ELR (cell line): ENCODE measurements around the gene PTPRJ.
"Not testable (repeated sequence)": the region's sequence is repeated elsewhere in the genome, so short reads cannot be mapped to it uniquely, and the experiment has no call there.

Source experiments
- DNase-seq: peaks from one replicate; pipeline ENCODE4 v3.0.0-alpha.2; 2015; ENCODE audit warnings: low read depth

Gene PTPRJ

DNA sequence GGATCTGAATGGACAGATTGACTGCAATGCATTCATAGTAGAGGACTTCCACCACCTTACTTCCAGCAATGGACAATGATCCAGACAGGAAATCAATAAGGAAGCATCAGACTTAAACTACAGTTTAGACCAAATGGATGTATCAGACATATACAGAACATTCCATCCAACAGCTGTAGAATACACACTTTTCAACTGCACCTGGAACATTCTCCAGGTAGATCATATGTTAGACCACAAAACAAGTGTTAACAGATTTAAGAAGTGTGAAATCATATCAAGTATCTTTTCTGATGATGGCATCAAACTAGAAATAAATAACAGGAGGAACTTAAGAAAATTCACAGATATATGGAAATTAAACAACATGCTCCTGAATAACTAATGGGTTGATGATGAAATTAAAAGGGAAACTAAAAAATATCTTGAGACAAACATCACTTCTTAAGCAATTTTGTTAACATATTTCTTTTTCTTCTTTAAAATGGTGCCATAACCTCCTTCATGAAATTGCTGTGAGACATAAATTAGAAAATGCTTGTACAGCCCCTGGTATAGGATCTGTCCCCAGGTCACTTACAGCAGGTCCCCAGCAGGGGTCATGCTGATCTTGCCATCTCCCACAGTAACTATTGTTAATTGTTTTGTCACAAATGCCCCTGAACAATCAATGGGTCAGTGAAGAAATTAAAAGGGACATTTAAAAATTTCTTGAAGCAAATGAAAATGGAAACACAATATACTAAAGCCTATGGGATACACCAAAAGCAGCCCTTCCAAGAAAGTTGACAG is 136.3 kb downstream of the PTPRJ start:
- peak; percentile 39 for DNase-seq

DNA sequence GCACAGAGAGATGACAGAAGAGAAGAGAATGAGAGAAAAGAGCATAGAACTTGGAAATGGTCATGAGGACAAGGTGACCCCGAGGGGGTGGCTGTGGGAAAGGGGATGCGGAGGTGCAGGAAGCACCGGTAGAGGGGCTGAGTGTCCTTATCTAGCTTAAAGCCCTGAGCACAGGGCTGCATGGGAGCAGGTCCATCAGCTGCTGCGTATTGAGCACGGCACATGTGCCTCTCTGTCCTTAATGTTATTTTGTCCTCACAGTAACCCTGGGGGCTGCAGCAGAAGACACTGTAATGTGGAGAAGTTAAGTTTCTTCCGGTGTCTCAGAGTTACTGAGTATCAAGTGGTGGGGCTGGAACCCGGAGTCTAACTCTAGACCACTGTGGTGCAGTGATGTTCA is 141.9 kb downstream of the PTPRJ start:
- DNase-seq: no peak

DNA sequence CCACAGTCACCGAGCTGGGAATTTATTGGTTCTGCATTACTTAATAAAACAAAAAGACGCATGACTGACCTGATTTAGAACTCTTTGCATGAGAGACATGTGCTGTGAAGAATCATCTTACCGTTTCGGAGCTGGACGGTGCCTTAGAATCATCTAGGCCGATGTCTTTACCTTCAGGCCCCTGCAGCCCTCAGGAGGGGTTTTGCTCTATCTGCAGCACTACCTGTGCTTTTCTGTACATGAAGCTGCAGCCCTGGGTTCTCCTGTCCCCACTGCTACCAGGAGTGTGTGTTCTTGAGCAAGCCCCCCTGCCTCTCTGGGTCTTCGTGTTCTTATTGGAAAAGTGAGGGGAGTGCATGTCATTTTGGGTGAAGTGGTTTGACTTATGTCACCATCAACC is 142.3 kb downstream of the PTPRJ start:
- DNase-seq: no peak

DNA sequence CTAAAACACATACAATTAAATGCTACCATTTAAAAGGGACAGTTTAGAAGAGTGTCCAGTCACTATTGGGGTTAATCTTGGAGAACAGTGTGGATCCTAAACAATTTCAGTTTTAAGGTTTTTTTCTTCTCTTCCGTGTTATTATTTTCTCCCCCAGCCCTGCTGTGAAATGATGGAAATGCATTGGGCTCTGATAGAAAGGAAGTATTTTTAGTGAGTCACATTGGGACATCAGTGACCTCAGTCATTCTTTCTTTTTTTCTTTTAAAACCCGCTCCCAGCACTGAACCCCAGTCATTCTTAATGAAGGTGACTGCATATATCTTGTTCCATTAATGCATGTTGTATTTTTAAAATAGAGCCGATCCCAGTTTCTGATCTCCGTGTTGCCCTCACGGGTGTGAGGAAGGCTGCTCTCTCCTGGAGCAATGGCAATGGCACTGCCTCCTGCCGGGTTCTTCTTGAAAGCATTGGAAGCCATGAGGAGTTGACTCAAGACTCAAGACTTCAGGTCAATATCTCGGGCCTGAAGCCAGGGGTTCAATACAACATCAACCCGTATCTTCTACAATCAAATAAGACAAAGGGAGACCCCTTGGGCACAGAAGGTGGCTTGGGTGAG is 143.0 kb downstream of the PTPRJ start:
- DNase-seq: no peak

DNA sequence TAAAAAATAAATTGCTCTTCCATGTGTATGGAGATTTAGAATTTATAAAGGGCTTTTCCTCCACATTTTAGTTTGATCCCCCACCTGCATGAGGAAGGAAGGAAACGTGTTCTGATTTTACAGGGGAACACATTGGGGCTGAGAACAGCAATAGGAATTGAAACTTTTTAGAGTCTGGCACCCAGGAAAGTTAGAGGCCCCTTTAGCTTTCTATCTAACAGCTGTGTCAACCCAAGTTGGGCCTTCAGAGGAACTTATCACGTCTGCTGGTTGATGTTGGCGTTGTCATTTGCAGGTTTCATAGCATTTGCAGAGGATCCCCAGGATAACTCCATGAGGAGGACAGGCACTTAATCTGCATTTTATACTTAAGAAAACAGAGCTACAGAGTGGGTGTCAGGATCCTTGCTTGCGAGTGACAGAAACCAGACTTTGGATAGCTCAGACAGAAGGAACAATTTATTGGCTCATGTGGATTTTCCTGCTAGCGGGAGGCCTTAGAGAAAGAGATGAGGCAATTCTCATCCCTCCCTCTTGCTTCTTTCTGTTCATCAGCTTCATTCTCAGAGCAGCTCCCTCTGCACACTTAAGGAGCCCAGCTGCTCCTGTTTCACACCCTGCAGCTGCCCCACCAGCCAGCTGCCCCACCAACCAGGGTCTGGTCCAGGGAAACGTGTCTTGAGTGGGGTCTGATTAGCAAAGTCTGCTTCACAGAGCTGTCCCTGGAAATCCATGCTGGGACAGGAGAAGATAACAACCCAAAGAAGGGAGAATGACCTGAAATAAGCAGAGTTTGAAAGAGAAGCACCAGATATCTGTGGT is 143.8 kb downstream of the PTPRJ start:
- DNase-seq: no peak

DNA sequence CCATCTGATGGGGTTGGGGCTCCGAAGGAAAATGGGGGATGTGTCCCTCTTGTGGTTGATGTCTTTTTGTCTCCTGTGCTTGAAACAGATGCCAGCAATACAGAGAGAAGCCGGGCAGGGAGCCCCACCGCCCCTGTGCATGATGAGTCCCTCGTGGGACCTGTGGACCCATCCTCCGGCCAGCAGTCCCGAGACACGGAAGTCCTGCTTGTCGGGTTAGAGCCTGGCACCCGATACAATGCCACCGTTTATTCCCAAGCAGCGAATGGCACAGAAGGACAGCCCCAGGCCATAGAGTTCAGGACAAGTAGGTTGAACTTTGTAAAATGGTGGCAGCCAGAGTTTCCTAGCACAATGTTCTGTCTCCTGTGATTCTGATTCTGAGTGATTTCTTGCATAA is 144.5 kb downstream of the PTPRJ start:
- no peak for DNase-seq

DNA sequence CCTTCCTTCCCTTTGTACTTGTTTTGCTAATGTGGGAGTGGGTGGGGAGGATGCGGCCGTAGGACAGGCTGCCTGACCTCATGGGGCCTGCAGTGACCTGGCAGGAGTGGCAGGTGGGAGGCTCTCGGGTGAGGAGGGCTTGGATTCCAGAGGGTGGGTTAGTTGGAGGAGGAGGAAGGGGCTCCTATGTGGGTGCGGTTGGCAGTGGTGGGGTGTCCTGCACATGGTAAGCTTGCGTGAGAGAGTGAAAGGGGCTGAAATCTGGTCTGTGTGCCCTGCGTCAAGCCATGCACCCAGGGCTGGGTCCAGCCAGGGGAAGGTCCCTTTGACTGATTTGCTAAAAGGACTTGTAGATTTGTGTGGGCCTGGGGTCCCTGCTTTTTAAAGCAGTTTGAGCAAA is 145.5 kb downstream of the PTPRJ start:
- no peak for DNase-seq

DNA sequence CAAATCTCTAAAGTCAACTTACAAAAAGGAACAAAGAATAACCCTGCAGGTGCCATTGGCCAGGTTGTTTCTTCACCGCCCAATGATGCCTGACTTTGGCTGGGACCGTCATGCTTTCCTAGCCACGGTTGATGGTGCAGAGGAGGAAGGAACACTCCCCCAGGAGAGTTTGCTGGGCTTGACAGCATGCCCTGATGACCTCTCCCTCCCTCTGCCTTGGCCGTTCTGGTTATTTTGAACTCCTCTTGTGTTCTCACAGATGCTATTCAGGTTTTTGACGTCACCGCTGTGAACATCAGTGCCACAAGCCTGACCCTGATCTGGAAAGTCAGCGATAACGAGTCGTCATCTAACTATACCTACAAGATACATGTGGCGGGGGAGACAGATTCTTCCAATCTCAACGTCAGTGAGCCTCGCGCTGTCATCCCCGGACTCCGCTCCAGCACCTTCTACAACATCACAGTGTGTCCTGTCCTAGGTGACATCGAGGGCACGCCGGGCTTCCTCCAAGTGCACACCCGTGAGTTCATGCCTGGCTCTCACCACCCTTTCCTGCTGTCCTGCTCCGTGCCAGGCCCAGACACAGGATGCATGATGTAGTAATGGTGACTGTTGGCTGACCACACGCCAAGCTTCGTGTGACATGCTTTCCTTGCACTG is 147.3 kb downstream of the PTPRJ start:
- no peak for DNase-seq

DNA sequence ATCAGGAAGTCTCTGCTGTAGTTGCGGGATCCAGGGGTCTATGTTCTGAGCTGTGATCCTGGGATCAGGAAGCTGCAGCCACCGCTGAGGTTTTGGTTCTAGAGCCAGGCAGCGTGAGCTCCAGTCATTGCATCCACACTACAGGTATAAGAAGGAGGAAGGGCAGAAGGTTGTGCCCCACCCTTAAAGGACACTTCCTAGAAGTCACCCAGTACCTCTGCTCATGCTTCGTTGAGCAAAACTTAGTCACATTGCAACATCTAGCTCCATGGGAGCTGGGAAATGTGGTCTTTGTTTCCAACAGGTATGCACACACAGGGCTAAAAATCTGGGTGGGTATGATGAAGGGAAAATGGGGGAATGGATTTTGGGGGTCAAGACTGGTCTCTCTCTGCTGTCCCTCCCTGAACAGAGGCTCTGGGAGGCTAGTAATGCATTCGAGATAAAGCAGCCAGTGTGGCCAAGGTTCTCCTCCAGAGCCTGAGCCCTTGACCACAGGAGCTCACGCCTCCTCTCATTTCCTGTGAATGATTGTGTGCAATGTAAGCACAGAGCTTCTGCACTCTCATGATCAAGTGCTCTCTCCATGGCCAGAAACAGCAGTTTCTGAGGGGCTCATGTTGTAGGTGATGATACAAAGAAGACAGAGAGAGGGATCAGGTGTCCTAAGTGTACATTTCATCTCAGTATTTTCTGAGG is 149.5 kb downstream of the PTPRJ start:
- DNase-seq: no peak

DNA sequence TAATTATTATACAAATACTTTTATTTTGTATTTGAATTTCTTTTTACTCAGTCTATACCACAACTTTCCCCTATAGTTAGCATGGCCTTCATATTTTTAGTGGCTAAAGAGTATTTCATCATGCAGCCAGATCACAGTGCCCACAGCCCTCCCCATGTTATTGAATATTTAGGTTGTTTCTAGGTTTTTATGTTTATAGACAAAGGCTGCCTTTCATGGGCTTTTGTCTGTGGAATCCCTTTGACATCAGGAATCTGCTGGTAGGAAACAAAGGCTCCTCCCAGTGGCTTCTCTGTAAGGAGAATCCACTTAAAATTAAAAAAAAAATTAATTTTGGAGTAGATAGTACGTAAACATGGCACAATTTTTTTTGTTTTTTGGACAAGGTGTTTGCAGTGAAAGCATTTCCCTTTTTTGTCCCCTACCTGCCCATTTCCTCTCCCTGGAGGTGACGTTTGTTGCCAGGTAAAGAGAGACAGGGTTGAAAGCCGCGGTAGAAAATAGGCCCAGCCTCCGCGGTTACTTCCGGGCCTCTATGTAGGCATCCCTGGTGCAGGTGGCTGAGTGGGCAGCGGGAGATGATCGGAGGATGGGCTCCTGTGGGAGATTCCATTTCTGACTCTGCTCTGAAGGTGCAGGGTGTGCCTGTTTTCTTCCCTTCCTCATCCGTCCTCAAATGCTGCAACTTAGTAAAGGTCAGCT is 154.0 kb downstream of the PTPRJ start:
- no peak for DNase-seq

DNA sequence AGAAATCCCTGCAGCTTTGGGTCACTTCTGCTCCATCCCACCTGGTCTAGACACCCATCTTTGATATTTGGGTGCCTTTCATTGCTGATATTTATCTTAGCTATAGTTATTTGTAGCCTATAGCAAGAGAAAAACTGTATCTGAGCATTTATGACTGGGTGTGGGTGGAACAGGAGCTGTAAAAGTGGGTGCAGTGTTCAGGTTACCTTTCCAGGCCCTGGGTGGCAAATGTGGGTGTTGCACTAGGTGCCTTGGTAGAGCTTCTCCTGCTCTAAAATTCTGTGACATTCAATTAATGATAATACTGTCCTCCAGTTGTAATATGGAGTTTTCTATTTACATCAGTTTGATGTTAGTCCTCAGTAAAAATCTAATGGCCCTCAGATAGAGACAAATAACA is 157.9 kb downstream of the PTPRJ start:
- DNase-seq: no peak

DNA sequence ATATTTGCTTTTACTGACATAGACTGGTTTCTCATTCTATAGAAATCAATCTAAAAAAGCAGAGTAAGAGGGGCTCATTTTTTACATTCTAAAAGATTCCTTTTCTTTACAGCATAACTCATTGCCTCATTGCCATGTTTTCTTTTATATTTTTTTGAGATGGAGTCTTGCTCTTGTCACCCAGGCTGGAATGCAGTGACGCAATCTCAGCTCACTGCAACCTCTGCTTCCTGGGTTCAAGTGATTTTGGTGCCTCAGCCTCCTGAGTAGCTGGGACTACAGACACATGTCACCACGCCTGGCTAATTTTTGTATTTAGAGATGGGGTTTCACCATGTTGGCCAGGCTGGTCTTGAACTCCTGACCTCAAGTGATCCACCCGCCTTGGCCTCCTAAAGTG is 159.5 kb downstream of the PTPRJ start:
- DNase-seq: not testable (repeated sequence)

DNA sequence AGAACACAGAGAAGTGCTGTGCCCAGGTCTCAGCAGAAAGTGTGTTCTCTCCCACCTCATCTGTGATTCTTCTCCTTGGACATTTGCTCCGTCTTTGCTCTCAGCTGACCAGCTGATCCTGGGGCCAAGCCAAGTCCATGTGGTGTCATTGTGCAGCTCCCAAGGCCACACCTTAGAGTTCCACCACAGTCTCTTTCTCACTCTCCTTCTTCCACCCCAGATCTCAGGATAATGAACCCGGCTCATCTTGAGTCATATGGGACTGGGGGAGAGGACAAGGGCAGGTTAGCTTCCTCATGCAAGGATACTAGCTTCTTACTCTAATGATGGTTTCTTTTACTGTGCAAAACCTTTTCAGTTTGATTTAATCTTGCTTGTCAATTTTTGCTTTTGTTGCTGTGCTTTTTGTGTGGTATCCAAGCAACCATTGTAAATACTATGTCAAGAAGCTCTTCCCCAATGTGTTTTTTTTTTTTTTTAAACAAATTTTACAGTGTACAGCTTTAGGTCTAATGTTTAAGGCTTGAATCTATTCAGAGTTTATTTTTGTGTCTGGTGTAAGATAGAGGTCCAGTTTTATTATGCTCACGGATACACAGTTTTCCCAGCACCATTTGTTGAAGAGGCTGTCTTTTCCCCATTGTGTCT is 161.2 kb downstream of the PTPRJ start:
- peak; percentile 38 for DNase-seq

DNA sequence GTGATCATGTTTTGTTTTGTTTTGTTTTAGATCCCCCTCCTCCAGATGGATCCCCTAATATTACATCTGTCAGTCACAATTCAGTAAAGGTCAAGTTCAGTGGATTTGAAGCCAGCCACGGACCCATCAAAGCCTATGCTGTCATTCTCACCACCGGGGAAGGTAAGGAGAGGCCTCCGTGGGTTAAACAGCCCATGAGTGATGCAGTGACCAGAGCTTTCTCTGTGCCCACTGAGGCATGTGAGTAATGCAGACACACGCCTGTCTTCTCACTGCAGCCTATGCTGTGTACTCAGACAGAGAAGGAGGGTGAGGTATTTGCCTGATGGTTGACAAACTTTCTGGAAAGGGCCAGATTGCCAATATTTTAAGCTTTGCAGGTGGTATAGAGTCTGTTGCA is 162.5 kb downstream of the PTPRJ start:
- no peak for DNase-seq

DNA sequence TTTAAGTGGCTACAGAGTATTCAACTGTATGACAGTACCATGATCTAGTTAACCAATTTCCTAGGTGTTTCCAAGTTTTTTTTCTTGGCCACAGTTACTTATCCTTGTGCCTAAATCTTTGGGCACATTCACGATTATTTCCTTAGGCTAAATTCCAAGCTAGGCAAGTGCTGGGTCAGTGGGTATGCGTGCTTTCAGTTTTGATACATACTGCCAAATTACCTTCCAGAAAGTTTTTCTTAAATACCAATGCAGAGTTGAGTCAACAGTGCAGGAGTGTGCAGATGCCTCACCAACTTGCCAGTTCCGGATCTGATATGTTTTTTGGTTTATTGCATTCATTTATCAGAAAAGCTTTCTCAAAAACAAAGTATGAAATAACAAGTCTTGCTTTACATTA is 168.4 kb downstream of the PTPRJ start:
- DNase-seq: no peak

DNA sequence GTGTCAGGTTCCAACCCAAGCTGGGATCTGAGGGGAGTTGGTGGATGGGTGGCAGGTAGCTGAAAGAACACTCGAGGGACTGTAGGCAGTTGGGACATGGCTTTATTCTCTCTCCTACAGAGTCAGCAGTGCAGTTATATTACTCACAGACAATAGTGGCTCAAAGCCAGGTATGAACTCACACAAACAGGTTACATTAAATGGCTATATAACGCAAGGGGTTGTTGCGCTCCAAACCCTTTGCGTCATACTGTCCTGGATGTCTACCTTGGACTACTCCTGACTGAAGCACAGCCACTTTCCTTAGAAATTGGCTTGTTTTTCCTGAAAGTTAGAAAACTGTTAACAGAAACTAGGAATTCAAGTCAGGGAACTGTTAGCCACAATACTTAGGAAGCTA is 169.9 kb downstream of the PTPRJ start:
- peak; percentile 18 for DNase-seq

DNA sequence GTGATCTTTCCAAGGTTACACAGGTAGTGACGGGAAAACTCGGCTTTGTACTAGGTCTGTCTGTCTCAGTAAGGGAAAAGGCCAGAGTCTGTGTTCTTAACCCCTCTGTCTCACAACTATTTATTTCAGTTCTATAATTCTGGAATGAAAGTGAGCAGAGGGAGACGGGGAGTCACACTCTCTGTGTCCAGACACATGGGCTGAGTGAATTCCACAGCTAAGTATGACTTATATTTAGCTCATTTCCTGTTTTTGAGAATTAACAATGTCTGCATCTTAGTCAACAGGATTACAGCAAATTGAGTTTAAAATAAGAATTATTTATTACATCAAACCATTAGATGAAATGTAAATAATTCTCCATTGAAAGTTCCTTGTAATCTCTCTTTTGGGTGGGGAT is 173.8 kb downstream of the PTPRJ start:
- DNase-seq: peak; percentile 81

DNA sequence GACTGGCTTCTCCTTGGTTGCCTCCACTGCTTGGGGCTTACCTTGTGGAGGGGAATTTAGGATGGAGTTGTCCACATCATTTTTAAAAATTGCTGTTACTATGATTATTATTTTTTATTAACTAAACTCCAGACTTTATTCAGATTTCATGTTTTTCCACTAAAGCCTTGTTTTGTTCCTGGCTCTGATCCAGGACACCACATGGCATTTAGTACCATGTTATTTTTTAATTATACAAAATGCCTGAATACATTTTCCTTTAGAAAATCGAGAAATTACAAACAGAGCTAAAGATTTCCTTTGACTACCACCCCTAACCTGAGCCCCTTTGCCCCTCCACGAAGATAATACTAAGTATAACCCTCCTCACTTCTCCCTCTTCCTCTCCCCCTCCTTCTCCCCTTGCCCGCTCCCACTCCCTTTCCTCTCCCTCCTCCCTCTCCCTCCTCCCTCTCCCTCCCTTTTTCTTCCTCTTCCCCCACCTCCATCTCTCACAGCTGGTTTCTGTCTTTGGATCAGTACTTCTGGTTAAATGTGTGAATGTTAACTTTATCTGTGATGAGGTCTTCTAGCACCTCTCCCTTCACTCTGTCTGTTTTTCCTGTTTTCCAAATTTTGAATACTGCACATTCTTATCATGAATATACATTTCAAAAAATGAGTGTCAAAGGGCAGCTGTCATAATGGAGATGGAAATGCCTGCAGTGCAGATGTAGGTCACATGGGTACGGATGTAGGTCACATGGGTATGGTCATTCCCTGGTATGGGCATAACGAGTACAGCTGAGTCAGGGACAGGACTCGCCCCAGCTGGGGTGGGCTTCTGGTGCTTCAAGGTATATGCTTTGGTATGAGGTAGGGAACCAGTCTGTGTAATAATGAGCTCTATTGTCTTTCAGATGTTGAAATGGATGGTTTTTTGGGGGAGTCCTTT is 181.9 kb downstream of the PTPRJ start:
- no peak for DNase-seq

DNA sequence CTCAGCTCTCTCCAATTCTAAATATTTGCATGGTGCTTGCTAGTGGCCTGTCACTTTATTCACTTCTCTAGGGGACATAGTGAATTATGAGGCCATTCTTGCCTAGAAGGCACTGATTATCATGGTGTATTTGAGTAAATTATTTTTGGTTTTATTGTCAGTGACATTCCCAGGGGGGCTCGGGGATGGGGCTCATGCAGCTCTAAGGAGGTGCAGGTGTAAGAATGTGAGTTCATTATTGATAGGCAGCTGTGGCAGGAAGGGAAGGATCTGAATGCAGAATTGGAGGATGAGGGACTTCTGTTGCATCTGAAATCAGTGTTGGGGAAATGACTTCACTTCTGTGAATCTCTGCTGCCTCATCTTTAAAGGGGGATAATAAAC is 182.5 kb downstream of the PTPRJ start:
- DNase-seq: no peak
